Fibroblast of mammary gland (primary cell): ENCODE data around the gene LGALS1.

ENCODE experiments used
- DNase-seq: peaks from one replicate; pipeline ENCODE4 v3.0.0-alpha.2; 2010; ENCODE audit warnings: low read depth
- H3K4me3 ChIP-seq: 2 replicates; pipeline ENCODE4 v1.5.1; 2011; ENCODE audit warnings: low read depth, mild to moderate bottlenecking, low read length, moderate library complexity; ENCODE audit not compliant: control insufficient read depth
- TF ChIP-seq, protein P1 (sequence below): conservative IDR thresholded peaks from 2 replicates; pipeline ENCODE4 v1.5.1; 2011; ENCODE audit warnings: low read depth, low read length, inconsistent platforms; ENCODE audit not compliant: control insufficient read depth, insufficient read depth

The LGALS1 gene

DNA sequence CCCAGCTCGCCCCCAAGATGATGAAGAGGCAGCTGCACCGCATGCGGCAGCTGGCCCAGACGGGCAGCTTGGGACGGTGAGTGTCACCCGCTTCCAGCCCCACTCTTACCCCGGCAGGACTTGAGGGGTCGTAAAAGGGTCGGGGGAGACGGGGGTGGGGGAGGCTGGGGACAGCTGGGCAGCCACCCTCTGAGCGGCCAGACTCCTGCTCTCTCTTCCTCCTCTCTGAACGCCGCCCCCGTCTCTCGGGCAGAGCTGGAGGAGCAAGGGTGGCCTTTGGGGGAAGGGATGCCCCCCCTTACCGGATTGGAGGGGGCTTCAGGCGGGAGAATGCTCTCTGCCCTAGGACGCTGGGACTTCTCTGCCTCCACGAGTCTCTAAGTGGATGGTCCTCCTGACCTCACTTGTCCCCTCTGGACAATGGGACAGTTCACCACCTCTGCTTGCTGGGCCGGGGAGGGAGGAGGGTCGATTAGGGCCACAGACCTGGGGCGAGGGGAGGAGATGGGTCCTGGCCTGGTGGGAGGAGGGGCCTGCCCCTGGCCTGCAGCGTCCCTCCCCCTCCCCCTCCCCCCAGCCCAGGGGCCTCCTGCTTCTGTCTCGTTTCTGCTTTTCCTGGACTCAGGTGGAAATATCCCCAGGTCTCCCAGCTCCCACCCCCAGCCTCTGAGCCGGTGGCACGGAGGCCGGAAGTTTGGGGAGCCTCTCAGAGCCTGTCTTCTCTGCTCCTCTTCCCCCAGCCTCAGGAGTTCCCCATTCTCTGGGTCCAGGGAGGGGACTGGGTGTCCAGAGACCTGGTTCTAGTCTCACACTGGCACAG, 35.5 kb upstream of the LGALS1 start:
- TF ChIP-seq, protein P1, sequence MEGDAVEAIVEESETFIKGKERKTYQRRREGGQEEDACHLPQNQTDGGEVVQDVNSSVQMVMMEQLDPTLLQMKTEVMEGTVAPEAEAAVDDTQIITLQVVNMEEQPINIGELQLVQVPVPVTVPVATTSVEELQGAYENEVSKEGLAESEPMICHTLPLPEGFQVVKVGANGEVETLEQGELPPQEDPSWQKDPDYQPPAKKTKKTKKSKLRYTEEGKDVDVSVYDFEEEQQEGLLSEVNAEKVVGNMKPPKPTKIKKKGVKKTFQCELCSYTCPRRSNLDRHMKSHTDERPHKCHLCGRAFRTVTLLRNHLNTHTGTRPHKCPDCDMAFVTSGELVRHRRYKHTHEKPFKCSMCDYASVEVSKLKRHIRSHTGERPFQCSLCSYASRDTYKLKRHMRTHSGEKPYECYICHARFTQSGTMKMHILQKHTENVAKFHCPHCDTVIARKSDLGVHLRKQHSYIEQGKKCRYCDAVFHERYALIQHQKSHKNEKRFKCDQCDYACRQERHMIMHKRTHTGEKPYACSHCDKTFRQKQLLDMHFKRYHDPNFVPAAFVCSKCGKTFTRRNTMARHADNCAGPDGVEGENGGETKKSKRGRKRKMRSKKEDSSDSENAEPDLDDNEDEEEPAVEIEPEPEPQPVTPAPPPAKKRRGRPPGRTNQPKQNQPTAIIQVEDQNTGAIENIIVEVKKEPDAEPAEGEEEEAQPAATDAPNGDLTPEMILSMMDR: no peak
- peak overlapping the region; percentile 58 for H3K4me3 ChIP-seq
- no peak for DNase-seq

DNA sequence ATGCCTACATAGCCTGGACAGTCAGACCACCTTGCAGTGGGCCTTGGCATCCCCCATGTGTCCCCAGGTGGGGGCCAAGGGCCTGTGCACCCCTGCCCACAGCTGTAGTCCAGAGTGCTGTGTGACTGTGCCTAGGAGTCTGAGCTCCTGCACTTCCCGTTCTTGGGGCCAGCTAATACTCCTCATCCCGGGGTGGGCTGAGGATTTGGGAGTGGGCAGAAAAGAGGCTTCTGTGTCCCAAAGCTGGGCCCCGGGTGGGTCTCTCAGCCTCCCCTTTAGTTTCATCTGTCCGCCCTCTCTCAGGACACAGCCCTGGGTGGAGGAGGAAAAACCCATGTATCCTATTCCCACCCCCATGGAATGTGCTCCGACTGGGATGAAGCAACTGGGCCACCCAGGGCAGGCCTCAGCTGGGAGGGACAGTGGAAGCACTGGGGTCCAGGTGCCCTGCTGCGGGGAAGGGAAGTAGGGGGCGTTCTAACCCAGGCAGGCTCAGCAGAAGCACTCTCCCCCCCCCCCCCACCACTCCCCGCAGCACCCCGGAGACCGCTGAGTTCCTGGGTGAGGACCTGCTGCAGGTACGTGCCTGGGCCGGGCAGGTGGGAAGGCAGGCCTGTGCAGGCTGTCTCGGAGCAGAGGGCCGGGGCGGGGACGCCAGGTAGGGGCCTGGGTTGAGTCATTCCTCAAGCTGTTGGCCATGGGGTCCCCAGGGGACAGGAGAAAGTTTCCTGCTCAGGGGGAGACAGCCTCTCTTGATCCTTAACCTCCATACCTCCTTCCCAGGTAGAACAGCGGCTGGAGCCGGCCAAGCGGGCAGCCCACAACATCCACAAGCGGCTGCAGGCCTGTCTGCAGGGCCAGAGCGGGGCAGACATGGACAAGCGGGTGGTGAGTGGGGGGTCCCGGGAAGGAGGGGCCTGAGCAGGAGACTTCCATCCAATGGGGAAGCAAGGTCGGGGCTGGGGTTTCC, 34.6 kb upstream of the LGALS1 start:
- DNase-seq: no peak
- TF ChIP-seq, protein P1: no peak
- H3K4me3 ChIP-seq: peak overlapping the region; percentile 9

DNA sequence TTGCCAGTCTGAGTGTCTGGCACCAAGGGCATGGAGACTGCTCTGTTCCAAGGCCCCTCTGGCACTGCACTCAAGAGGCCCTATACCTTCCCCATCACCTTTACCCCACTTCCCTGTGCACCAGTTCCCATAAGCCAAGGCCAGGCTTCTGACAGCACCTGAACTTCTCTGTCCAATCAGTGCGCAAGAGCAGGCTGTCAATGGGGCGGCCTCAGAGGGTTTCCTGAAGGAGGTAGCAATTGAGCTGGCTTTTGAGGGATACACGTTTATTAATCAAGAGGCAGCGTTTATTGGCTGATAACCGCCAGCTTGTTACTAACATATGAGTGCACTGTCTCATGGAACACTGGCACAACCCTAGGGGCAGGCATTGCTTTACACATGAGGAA, 33.9 kb upstream of the LGALS1 start:
- TF ChIP-seq, protein P1: no peak
- no peak for DNase-seq
- H3K4me3 ChIP-seq: no peak overlapping the region

DNA sequence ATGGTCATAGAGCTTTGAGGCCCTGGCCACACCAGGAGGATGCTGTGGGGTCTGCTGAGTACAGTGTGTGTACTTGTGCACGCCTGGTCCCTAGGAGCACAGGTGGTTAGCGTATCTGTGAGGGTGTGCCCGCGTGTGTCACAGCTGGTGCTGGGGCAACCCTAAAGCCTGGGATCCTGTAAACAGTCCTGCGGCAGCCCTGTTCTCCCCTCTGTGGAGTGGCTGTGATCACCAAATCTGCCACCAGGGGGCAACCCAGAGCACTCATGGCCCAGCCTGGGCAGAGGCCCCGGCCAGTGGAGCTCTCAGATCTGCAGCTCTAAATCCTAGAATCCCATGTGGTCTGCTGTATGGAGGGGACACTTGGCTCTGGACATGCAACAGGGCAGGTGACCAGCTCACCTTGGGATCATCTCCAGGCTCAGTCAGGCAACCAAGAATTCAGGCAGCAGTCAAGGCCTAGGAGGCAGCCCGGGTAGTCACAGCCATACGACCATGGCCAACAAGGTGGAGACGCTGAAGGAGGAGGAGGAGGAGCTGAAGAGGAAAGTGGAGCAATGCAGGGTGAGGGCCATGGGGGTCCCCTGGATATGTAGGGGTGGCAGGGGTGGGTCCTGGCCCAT, 32.1 kb upstream of the LGALS1 start:
- DNase-seq: peak; percentile 65
- TF ChIP-seq, protein P1: peak; percentile 83
- no peak overlapping the region for H3K4me3 ChIP-seq

DNA sequence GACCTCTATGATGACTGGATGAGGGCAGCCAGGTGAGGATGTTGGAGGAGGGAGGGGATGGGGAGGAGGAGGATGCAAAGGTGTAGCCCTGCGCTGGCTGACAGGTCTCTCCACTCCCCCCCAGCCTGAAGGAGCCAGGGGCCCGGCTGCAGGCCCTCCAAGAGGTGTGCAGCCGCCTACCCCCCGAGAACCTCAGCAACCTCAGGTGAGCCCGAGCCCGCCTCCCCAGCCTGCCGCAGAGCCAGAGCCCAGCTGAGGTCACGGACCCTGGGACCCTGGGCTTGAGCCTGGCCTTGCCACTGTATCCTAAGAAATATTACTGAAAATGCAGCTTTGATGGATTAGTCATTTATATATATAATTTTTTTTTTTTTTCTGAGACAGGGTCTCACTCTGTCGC, 28.1 kb upstream of the LGALS1 start:
- no peak overlapping the region for H3K4me3 ChIP-seq
- TF ChIP-seq, protein P1: no peak
- no peak for DNase-seq

DNA sequence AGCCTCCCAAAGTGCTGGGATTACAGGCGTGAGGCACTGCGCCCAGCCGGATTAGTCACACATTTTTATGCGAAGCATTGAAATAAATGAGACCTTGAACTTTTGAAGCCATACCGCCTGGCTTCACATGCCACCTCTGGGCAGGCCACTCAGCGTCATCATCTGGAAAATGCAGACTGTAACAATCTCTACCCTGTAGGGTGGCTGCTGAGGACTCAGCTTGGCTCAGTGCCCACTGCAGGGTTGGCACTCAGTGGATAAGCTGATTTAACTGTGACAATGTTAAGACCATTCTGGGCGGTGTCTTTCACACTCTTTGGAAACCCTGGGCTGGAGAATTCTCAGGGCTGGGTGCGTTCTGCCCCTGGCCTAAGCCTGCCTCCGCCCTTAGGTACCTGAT, 27.5 kb upstream of the LGALS1 start:
- TF ChIP-seq, protein P1: no peak
- no peak for DNase-seq
- no peak overlapping the region for H3K4me3 ChIP-seq
